NCI-H1930 (cell line): Measurements from ENCODE around the gene RFX3.
A peak's percentile ranks its signal among the peaks of the same experiment; 100 is the strongest.

Experiments
- DNase-seq, 2 experiments: peaks; one replicate each; lab custom pipeline; 2025; lab: John Stamatoyannopoulos, UW

The RFX3 gene

GRCh38 chr9:3215658-3216057 lies 310.1 kb downstream of the RFX3 start:
- DNase-seq: no peak

DNA sequence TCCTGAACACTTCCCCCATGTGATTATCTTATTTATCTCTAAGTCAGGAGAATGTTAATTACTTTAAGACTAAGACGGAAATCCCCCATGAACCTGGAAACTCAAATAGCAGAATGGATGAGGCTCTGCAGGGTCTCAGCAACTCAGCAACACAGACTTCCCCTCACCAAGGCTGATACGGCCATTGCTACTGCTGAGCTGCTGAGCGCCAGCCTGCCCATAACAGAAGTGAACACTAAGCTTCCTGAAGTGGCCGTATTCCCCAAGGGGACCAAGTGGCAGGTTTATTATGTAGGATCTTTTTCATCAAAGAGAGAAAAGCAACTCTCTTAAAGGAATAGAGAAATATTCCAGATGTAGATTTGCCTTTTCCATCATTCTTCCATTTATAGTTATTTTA lies 311.1 kb downstream of the RFX3 start:
- DNase-seq: no peak

- no peak for DNase-seq
These were observed 320.2 kb downstream of the RFX3 start for GRCh38 chr9:3205421-3206095.

DNA sequence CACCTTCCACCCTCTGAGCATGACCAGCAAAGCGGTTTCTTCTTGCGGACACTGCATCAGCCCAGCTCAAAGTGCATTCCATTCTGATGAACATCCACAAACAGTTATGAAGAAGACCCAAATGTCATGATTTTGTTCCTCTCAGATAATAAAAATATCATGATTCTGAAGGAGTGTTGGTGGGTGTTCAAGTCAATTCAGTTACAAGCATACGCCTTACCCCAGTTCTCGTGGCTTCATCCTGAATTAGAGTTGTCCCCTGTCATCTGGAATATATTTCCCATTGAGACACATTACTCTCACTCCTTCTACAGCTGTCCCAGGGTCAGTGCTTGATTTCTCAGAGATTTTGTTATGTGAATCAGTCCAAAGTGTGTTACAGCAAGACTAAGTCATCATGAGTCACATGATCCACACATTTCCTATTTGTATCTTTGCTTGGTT lies 325.4 kb downstream of the RFX3 start:
- no peak for DNase-seq

DNA sequence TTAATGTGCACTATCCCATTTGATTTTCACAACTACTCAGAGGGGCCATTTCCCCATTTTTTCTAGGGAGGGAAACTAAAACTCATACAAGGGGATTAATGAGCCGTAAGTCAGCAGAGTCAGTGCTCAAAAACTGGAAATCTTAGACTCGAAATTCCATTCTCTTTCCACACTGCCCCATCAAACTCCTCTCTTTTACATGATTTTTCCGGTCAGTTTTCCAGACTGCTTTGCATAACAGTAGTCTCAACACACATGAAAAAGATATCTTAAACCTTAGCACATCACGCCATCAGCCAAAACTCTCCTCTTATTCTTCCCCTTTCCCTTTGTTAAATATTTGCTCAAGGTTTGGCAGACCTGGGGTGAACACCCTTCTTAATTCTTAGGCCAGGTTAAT lies 332.0 kb downstream of the RFX3 start:
- no peak for DNase-seq

DNA sequence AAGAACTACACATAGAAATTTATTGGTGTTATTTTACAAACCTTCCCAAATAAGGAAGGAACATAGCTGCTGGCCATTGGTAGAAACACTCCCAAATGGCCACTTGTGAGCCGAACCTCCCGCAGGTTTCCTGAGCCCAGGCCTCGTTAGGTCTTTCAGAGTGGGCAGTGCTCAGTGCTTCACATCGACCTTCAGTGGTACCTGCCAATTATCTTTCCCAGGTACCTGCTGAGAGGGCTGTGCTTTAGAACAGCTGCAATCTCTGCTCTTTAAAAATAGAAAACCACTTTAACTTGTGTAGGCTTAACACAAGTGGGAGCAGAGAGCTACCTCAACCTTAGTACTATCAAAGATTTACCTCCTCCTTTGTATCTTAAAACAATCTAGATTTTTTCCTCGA lies 334.1 kb downstream of the RFX3 start:
- no peak for DNase-seq

DNA sequence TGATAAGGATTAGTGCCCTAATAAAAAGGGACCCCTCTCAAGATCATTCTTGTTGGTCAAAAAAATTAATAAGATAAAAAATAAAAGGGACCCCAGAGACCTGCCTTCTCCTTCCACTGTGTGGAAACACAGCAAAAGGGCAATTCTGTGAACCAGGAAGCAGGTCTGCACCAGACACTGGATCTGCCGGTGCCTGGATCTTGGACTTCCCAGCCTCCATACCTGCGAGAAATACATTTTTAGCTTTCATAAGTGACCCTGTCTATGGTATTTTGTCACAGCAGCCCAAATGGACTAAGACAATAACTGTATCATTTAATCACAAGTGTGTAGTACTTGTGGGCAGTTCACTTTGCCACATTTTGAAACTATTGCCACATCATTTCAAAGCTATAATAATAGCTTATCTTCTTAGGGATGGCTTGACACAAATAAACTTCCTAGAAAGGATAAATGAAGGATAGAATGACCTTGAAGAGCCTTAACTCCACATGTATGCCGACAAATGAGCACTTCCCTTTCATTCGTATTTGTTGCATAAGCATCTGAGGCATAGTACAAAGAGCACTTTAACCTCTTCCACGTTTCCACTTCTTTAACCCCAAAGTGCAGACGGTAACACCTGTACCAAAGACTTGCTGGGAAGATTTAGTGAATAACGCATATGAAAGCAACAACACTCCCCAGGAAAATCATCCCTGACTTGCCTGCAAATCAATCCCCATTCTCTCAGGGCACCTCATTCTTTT lies 336.5 kb downstream of the RFX3 start:
- no peak for DNase-seq

- DNase-seq: no peak
These were observed 339.1 kb downstream of the RFX3 start for GRCh38 chr9:3186751-3187150.

DNA sequence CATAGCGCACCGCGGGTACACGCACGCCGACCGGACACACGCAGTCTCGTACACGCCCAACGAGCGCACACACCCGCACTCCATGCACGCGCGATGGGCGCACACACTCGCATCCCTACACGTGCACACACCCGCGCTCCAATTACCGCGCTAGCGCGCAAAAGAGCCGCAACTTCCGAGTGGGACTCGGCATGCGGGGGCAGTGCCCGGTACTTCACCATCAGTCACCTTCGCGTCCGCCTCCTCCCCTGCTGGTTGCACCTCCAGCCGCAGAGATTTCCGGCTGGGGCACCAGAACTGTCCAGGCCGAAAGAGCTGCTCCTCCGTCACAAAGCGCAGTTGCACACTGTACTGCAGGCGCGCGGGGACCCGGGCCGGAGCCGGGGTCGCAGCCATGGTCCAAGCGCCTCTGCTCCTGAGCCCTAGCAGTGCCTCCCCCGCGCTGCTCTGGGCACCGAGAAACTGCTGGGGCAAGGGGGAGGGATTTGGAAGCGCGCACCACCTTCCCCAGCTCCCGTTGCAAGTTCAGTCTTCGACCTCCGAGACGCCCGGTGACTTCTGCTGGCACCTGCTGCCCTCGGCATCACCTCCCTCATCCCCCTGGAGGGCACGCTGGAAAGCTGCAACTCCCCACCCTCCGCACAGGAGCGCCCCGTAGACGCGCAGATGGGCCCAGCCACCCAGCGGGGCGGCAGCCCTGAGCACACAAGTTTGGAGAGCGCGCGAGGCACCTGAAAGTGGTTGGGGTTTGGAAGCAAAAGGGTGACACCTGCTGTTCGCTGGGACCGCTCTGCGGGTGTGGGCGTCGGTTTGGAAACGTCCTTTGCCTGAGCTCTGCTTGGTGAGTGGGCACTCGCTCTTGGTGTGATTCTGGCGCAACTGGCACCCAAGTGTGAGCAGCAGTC lies 344.5 kb downstream of the RFX3 start:
- DNase-seq: peak; percentile 49 to 69

DNA sequence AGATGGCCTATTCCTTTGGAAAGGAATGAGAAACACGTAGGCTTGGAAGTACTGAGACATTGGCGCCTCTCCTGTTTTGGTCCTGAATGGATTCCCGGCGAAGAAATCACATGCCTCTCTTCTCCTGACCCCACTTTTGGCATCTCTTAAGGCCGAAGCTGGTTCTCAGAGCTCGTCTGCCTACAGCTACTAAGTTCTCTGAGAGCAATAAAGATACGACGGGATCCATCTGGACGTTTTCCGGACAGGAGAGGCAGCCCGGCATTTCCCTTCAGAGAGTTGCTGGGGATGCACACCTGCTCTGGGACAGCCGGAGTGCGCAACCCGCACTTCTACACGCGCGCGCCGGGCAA lies 345.1 kb downstream of the RFX3 start:
- DNase-seq: no peak

- DNase-seq: no peak
These were observed 346.1 kb downstream of the RFX3 start for GRCh38 chr9:3179711-3180110.

DNA sequence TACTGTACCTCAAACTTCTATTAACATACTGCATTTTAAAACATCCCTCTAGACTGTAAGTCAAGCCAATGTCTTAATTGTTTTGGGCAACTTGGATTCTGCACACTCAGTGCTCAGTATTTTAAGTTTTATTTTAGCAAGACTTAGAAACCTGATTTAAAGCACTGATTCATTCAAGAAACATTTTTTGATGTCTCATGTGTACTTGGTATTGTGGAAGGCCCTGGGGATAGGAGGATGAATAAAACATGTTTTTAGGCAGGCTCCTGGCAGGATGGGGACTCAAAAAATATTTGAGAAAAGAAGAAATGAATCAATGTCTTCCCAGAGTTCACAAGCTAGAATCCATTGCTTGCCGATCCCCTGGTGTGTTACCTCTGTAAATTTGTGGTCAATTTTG lies 347.9 kb downstream of the RFX3 start:
- DNase-seq: no peak

GRCh38 chr9:3177146-3177761 lies 348.5 kb downstream of the RFX3 start:
- no peak for DNase-seq

DNA sequence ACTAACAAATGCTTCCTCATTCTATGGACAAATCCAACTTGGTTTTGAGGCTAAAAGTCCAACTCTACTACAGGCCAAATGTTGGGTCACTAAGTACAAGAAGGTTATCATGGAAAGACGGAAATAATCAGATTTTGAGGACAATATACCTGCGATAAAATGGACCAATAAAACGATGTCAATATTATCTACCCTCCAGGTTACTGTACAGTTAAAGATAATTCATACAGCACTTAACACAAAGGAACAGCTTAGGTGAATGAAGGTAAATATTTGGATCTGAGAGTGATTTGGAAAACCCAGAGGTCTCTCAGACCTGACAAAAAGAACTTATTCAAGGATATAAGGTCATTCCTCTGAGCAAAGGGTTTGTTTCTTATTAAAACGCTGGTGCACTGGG lies 352.4 kb downstream of the RFX3 start:
- DNase-seq: no peak

DNA sequence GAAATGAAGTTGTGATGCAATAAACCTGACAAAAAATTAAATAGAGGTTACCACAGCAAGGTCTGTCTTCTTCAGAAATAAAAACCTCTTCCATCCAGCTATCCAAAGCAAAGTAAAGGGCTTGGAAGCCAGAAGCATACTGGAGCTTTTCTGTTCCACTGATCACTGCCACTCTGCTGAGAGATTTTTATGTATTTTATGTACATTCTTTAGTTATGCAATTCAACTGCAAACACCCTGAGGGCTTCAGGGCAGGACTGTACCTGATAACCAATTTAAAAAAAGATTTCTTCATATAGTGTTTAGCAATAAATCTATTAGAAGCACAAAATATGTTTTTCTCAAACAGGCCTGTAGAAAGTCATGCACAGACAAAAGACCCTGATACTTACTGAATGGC lies 355.0 kb downstream of the RFX3 start:
- no peak for DNase-seq
